MM.1S (cell line): ENCODE measurements around the gene ERGIC3.

Experiments
- DNase-seq: peaks from one replicate; pipeline ENCODE4 v3.0.0-alpha.2; 2015
- H2AFZ ChIP-seq: fragments of 300-600 bp; sonication (generic); 2 replicates; pipeline ENCODE4 v1.6.0; 2016; ENCODE audit warnings: antibody characterized with exemption, low read length
- H3F3A ChIP-seq: fragments of 300-600 bp; sonication (generic); 2 replicates; pipeline ENCODE4 v1.6.1; 2016; ENCODE audit warnings: mild to moderate bottlenecking, antibody characterized with exemption, low read length, moderate library complexity, mixed read lengths; ENCODE audit not compliant: insufficient read depth
- H3K27ac ChIP-seq: fragments of 300-600 bp; sonication (generic); 2 replicates; pipeline ENCODE4 v1.5.1; 2016; ENCODE audit warnings: mild to moderate bottlenecking, low read length
- H3K27me3 ChIP-seq: fragments of 300-600 bp; sonication (generic); replicated peaks from 2 replicates; pipeline ENCODE4 v1.6.0; 2016; ENCODE audit warnings: low read length; ENCODE audit not compliant: insufficient read depth
- H3K36me3 ChIP-seq: fragments of 300-600 bp; sonication (generic); replicated peaks from 2 replicates; pipeline ENCODE4 v1.6.1; 2016; ENCODE audit warnings: mild to moderate bottlenecking, low read length, mixed read lengths; ENCODE audit not compliant: insufficient read depth
- H3K4me1 ChIP-seq: fragments of 300-600 bp; sonication (generic); 2 replicates; pipeline ENCODE4 v1.6.1; 2016; ENCODE audit warnings: low read length, mixed read lengths
- H3K4me2 ChIP-seq: fragments of 300-600 bp; sonication (generic); 2 replicates; pipeline ENCODE4 v1.6.0; 2016; ENCODE audit warnings: low read depth, low read length
- H3K4me3 ChIP-seq: fragments of 300-600 bp; sonication (generic); 2 replicates; pipeline ENCODE4 v1.5.1; 2016; ENCODE audit warnings: low read length, mixed read lengths
- H3K79me2 ChIP-seq: fragments of 300-600 bp; sonication (generic); 2 replicates; pipeline ENCODE4 v1.6.1; 2016; ENCODE audit warnings: mixed run types, low read length, mixed read lengths
- H3K9ac ChIP-seq: fragments of 300-600 bp; sonication (generic); 2 replicates; pipeline ENCODE4 v1.6.1; 2016; ENCODE audit warnings: low read length, mixed read lengths
- H3K9me2 ChIP-seq: fragments of 300-600 bp; sonication (generic); replicated peaks from 2 replicates; pipeline ENCODE4 v1.6.1; 2016; ENCODE audit warnings: mild to moderate bottlenecking, low read length, mixed read lengths; ENCODE audit not compliant: insufficient read depth
- H3K9me3 ChIP-seq: fragments of 300-600 bp; sonication (generic); replicated peaks from 2 replicates; pipeline ENCODE4 v1.6.1; 2016; ENCODE audit warnings: mild to moderate bottlenecking, low read length, mixed read lengths; ENCODE audit not compliant: insufficient read depth
- H4K20me1 ChIP-seq: fragments of 300-600 bp; sonication (generic); 2 replicates; pipeline ENCODE4 v1.6.1; 2016; ENCODE audit warnings: mild to moderate bottlenecking, low read length, moderate library complexity, mixed read lengths; ENCODE audit not compliant: insufficient read depth
- EZH2 ChIP-seq: fragments of 300-600 bp; sonication (generic); optimal IDR thresholded peaks from 2 replicates; pipeline ENCODE3; 2017; ENCODE audit warnings: low read depth, mild to moderate bottlenecking, antibody characterized with exemption, low read length, mixed read lengths
- EZH2phosphoT487 ChIP-seq: fragments of 300-600 bp; sonication (generic); IDR thresholded peaks from 2 replicates; pipeline ENCODE4 v1.6.1; 2018; ENCODE audit warnings: antibody characterized with exemption, low read length
- TF ChIP-seq, protein P1 (sequence below): fragments of 300-600 bp; sonication (generic); IDR thresholded peaks from 2 replicates; pipeline ENCODE4 v1.5.1; 2016; ENCODE audit warnings: antibody characterized with exemption, low read length, mixed read lengths

Gene ERGIC3

GRCh38 chr20:35527122-35527769 is 14.6 kb upstream of the ERGIC3 start:
- Histone ChIP-seq H3K9ac (no peak overlapping the region), H3K4me2 (no peak overlapping the region), H3F3A (no peaks in the 10 kb centered on the region), H3K9me3 (no peaks in the 10 kb centered on the region), H3K79me2 (no peaks in the 10 kb centered on the region), H2AFZ (no peak overlapping the region), H3K27me3 (no peaks in the 10 kb centered on the region), H3K4me3 (no peak overlapping the region), H3K9me2 (no peaks in the 10 kb centered on the region), H4K20me1 (no peaks in the 10 kb centered on the region), H3K36me3 (no peaks in the 10 kb centered on the region), H3K4me1 (no peaks in the 10 kb centered on the region), H3K27ac (no peak overlapping the region)
- no peak for TF ChIP-seq EZH2
- TF ChIP-seq EZH2phosphoT487, result no peak
- TF ChIP-seq, protein P1, sequence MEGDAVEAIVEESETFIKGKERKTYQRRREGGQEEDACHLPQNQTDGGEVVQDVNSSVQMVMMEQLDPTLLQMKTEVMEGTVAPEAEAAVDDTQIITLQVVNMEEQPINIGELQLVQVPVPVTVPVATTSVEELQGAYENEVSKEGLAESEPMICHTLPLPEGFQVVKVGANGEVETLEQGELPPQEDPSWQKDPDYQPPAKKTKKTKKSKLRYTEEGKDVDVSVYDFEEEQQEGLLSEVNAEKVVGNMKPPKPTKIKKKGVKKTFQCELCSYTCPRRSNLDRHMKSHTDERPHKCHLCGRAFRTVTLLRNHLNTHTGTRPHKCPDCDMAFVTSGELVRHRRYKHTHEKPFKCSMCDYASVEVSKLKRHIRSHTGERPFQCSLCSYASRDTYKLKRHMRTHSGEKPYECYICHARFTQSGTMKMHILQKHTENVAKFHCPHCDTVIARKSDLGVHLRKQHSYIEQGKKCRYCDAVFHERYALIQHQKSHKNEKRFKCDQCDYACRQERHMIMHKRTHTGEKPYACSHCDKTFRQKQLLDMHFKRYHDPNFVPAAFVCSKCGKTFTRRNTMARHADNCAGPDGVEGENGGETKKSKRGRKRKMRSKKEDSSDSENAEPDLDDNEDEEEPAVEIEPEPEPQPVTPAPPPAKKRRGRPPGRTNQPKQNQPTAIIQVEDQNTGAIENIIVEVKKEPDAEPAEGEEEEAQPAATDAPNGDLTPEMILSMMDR, result no peak
- DNase-seq, result no peak

- H3K4me1 ChIP-seq, result no peaks in the 10 kb centered on the region
- DNase-seq, result no peak
- no peak within 1 kb of the TSS for H3K27ac ChIP-seq
- no peak within 1 kb of the TSS for H2AFZ ChIP-seq
- no peaks in the 10 kb centered on the region for H3K27me3 ChIP-seq
- no peaks in the 10 kb centered on the region for H4K20me1 ChIP-seq
- H3K9ac ChIP-seq, result no peak within 1 kb of the TSS
- H3K36me3 ChIP-seq, result no peaks in the 10 kb centered on the region
- H3K79me2 ChIP-seq, result no peaks in the 10 kb centered on the region
- H3F3A ChIP-seq, result no peaks in the 10 kb centered on the region
- no peak within 1 kb of the TSS for H3K4me3 ChIP-seq
- no peak within 1 kb of the TSS for H3K4me2 ChIP-seq
- no peaks in the 10 kb centered on the region for H3K9me3 ChIP-seq
- no peak for TF ChIP-seq EZH2
- no peak for TF ChIP-seq EZH2phosphoT487
- TF ChIP-seq, protein P1, result no peak
- H3K9me2 ChIP-seq, result no peaks in the 10 kb centered on the region
Observed at GRCh38 chr20:35529552-35529951, 12.3 kb upstream of the ERGIC3 start, which contains the start of gene C20orf173. Gene C20orf173, minus strand, starts transcription at chr20:35529652. Its CDS starts 279 bp downstream, at chr20:35529373.

- Histone ChIP-seq H2AFZ (no peak overlapping the region), H3K79me2 (peaks cover 5% of the 10 kb centered on the region; the same call in 1 of the 2 replicates), H3K36me3 (no peaks in the 10 kb centered on the region), H3K9ac (no peak overlapping the region), H3K9me2 (no peaks in the 10 kb centered on the region), H4K20me1 (no peaks in the 10 kb centered on the region), H3K4me1 (peaks cover 4% of the 10 kb centered on the region; the same call in 1 of the 2 replicates), H3K4me3 (no peak overlapping the region), H3K27me3 (no peaks in the 10 kb centered on the region), H3K9me3 (no peaks in the 10 kb centered on the region), H3K27ac (no peak overlapping the region), H3F3A (no peaks in the 10 kb centered on the region), H3K4me2 (no peak overlapping the region)
- no peak for TF ChIP-seq EZH2phosphoT487
- TF ChIP-seq EZH2, result no peak
- TF ChIP-seq, protein P1, result no peak
- no peak for DNase-seq
Observed at GRCh38 chr20:35539756-35540212, 2.1 kb upstream of the ERGIC3 start.
